KOPT-K1 (cell line): ENCODE measurements around the gene ARHGAP30.
"Not testable (repeated sequence)": the region's sequence is repeated elsewhere in the genome, so short reads cannot be mapped to it uniquely, and the experiment has no call there.

Source experiments
- H3K27ac ChIP-seq: fragments of 200-600 bp; sonication (generic); 2 replicates; pipeline ENCODE4 v1.5.1; 2016; ENCODE audit warnings: antibody characterized with exemption, mild to moderate bottlenecking, low read depth, low read length; ENCODE audit not compliant: poor library complexity, severe bottlenecking
- H3K36me3 ChIP-seq: fragments of 200-600 bp; sonication (generic); 2 replicates; pipeline ENCODE4 v1.5.1; 2017; ENCODE audit warnings: antibody characterized with exemption, mild to moderate bottlenecking, low read length, moderate library complexity; ENCODE audit not compliant: insufficient read depth
- H3K9me3 ChIP-seq: fragments of 200-600 bp; sonication (generic); 2 replicates; pipeline ENCODE4 v1.5.1; 2017; ENCODE audit warnings: antibody characterized with exemption, low read length, mild to moderate bottlenecking; ENCODE audit not compliant: insufficient read depth, poor library complexity, severe bottlenecking

ARHGAP30 gene

DNA sequence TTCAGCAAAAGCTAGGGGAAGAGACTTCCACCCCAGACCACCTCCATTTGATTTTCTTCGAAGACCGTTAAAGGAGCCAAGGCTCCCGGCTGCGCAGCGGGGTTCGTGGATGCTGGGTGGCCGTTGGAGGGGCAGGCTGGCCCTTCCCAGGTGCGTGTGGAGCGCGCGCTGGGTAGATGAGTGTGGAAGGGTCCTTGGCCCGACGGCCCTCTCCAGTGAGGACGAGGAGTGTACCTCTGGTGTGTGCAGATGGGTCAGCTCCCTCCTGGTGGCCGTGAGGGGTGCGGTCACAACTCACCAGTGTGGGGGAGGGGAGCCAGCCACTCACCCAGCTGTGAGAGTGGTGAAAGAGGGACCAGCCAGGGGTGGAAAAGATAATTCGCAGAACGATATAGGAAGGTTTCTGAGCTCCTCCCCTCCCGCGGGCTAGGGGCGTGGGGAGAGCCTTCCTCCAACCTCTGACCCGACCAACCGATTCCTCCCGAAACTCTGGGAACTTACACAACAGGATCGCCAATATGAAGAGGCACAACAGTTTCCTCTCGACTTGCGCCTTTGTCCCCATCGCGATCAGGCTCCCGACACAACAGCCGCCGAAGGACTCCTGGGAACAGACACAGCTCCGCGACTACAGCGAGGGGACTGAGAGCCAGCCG is 49.1 kb downstream of the ARHGAP30 start, which contains the start of gene F11R:
TSS of gene F11R (minus strand) at position 644 of the 656 bp plus-strand sequence. CDS start at position 565, 79 bp downstream.
- Histone ChIP-seq H3K27ac (no peak within 1 kb of the TSS), H3K36me3 (no peaks in the 10 kb centered on the region), H3K9me3 (no peaks in the 10 kb centered on the region)

GRCh38 chr1:161019751-161020495 is 49.8 kb downstream of the ARHGAP30 start:
- no peaks in the 10 kb centered on the region for H3K9me3 ChIP-seq
- H3K27ac ChIP-seq = no peak overlapping the region
- no peaks in the 10 kb centered on the region for H3K36me3 ChIP-seq

DNA sequence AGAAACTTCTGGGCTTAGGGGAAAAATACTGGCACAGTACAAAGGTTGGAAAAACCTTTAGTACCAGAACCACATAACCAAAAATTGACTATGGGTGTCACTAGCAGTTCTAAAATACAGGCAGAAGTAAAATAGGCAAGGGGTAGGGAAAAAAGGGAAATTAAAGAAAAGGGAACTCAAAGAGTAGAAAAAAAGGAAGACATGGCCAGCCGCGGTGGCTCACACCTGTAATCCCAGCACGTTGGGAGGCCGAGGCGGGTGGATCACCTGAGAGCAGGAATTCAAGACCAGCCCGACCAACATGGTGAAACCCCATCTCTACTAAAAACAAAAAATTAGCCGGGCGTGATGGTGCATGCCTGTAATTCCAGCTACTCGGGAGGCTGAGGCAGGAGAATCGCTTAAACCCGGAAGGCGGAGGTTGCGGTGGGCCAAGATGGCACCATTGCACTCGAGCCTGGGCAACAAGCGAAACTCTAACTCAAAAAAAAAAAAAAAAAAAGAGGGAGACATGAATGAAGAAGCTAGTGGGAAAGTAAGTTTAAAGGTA is 50.5 kb downstream of the ARHGAP30 start:
- H3K27ac ChIP-seq, H3K36me3 ChIP-seq, H3K9me3 ChIP-seq: not testable (repeated sequence)

DNA sequence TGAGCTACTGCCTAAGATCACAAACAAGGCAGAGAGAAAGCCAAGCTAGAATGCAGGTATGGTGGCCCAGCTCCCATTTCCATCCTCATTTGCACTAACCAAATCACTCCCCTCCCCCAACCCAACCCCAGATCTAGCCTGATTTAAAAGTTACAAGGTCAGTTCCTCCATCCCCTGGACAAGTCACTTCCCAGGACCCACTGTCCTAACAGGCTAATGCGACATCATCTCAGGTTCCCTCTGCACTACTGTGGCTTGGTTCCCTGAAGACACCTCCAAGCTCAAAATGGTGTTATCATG is 51.1 kb downstream of the ARHGAP30 start:
- no peak overlapping the region for H3K27ac ChIP-seq
- no peaks in the 10 kb centered on the region for H3K9me3 ChIP-seq
- H3K36me3 ChIP-seq = no peaks in the 10 kb centered on the region

GRCh38 chr1:161017756-161018630 is 51.7 kb downstream of the ARHGAP30 start:
- Histone ChIP-seq H3K36me3 (no peaks in the 10 kb centered on the region), H3K9me3 (no peaks in the 10 kb centered on the region), H3K27ac (no peak overlapping the region)

DNA sequence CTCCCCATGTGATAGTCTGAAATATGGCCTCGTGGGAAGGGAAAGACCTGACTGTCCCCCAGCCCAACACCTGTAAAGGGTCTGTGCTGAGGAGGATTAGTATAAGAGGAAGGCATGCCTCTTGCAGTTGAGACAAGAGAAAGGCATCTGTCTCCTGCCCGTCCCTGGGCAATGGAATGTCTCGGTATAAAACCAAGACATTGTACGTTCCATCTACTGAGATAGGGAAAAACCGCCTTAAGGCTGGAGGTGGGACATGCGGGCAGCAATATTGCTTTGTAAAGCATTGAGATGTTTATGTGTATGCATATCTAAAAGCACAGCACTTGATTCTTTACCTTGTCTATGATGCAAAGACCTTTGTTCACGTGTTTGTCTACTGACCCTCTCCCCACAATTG is 52.5 kb downstream of the ARHGAP30 start:
- not testable (repeated sequence) for H3K36me3 ChIP-seq, H3K27ac ChIP-seq, H3K9me3 ChIP-seq

DNA sequence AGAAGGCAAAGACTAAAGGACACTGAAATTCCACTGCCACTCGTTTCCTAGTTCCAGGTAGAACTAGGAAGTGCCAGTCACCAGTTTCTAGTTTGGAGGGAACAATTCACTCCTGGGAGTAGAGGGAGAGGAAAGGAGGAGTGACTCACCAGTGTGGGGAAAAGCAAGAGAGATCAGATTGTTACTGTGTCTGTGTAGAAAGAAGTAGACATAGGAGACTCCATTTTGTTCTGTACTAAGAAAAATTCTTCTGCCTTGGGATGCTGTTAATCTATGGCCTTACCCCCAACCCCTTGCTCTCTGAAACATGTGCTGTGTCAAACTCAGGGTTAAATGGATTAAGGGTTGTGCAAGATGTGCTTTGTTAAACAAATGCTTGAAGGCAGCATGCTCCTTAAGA is 53.0 kb downstream of the ARHGAP30 start:
- not testable (repeated sequence) for H3K27ac ChIP-seq, H3K36me3 ChIP-seq, H3K9me3 ChIP-seq

DNA sequence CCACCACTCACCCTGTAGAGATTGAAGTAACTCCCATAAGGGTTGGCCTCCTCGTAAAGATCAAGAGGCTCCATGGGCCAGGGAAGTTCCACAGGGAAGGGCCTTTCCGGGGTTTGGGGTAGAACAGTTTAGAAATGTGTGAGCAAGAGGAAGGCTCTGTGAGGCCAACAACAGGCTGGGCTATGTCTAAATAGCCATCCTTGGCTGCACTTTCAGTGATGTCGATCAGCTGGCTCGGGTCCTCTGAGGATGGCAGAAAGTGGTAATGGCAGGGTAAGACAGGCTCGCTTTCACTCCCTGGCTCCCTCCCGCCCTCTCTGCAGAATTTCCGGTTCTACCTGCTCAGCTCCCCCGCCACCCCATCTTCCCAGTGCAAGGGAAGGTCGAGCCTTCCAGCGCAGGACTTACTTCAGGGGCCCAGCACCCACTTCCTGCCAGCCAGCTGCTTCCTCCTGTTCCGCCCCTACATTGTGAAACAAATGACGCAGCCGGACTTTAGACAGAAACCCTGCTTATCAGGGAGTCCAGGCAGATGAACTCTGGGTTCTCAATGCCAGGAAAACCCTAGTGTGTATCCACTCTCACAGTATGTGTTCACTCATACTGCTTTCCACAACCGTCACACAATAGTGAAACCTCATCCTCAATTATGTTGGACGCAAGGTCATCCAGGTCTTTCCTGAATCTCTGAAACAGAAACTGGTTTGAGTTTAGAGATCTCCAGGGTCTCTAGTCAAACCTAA is 56.0 kb downstream of the ARHGAP30 start:
- Histone ChIP-seq H3K27ac (peak overlapping the region; percentile 83), H3K36me3 (no peaks in the 10 kb centered on the region), H3K9me3 (no peaks in the 10 kb centered on the region)

DNA sequence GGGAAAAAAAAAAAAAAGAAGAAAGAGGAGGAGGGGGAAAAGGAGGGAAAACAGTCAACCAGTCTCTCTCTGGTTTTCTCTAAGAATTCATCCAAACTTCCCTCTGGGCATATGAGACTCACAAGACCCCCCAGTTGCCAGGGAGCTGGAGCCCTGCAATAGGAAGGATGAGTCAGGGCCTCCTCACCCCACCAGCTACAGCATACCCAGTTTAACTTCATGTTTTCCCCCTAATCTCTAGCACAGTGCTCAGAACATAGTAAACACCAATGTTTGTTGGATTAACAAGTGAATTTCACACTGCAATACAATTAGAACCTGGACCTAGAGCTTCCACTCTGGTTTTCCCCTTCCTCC is 56.6 kb downstream of the ARHGAP30 start:
- H3K36me3 ChIP-seq = no peaks in the 10 kb centered on the region
- no peaks in the 10 kb centered on the region for H3K9me3 ChIP-seq
- peak overlapping the region; percentile 83 for H3K27ac ChIP-seq

- no peaks in the 10 kb centered on the region for H3K9me3 ChIP-seq
- H3K36me3 ChIP-seq = no peaks in the 10 kb centered on the region
- peak overlapping the region; percentile 83 for H3K27ac ChIP-seq
These were observed 57.3 kb downstream of the ARHGAP30 start for GRCh38 chr1:161012420-161012819.

DNA sequence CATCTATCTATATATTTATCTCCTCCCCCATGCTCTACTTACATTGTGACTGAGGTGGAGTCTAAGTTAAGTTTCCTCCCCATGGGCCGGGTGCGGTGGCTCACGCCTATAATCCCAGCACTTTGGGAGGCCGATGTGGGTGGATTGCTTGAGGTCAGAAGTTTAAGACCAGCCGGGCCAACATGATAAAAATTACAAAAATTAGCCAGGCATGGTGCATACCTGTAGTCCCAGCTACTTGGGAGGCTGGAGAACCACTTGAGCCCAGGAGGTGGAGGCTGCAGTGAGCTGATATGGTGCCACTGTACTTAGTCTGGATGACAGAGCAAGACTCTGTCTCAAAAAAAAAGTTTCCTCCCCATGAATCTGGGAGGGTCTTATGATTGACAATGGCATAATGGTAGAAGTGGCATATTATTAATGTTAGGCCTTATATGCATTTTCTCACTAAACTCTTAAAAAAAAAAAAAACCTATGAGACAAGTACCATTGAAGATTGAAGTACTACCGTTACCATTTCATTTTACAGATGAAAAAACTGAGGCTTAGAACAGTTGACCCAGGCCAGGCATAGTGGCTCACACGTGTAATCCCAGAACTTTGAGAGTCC is 60.0 kb downstream of the ARHGAP30 start:
- Histone ChIP-seq H3K36me3 (no peaks in the 10 kb centered on the region), H3K27ac (no peak overlapping the region), H3K9me3 (no peaks in the 10 kb centered on the region)

GRCh38 chr1:161008869-161009510 is 60.7 kb downstream of the ARHGAP30 start:
- no peaks in the 10 kb centered on the region for H3K36me3 ChIP-seq

GRCh38 chr1:161007369-161007768 is 62.3 kb downstream of the ARHGAP30 start:
- Histone ChIP-seq H3K27ac (no peak overlapping the region), H3K36me3 (no peaks in the 10 kb centered on the region), H3K9me3 (no peaks in the 10 kb centered on the region)

More at GRCh38 chr1:161008869-161009510, 60.7 kb downstream of the ARHGAP30 start:
- no peaks in the 10 kb centered on the region for H3K9me3 ChIP-seq
- no peak overlapping the region for H3K27ac ChIP-seq

GRCh38 chr1:161006563-161006962 is 63.1 kb downstream of the ARHGAP30 start:
- no peak overlapping the region for H3K27ac ChIP-seq
- H3K36me3 ChIP-seq = no peaks in the 10 kb centered on the region
- H3K9me3 ChIP-seq = no peaks in the 10 kb centered on the region
